ENCODE results near the gene COMMD8. TPM values are rescaled to one million over a fixed set of nuclear protein-coding genes. Genes with fewer than 3 reads are reported as not detected.

Gene COMMD8
- total RNA-seq, 1 experiment from 2014 or later = 10.9 TPM

DNA sequence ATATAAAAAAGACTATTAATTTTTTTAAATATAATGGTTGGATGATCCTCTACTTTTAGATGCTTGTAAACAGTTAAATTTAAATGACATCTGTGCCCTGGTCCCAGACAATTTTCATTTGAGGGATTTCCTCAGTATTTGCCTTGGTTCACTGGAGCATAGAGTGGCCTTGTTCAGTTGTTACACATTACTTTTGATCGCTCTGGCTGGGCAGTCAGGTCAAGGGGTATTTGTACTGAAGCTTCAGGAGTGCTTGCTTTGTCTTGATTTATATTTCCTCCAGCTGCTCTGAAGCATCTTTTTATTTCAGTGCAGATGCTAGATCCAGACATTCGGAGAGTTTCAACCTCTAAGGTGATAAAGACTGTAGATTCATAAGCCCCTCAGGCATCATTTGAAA, 50.0 kb downstream of the COMMD8 start:
- H4K8ac ChIP-seq (replicated peaks; ENCODE audit: insufficient read length, low read depth, low read length) = no peak overlapping the region
- no peak overlapping the region for H3T11ph ChIP-seq (ENCODE audit: low read length)
- no peak overlapping the region for H4K91ac ChIP-seq (ENCODE audit: insufficient read length, low read depth, low read length)
- Mint-ChIP-seq H3K4me3 (no peak overlapping the region), H3K27me3 (ENCODE audit: low read depth) (no peaks in the 10 kb centered on the region), H3K9me3 (peaks cover 0 to 2% of the 10 kb centered on the region in 2 experiments; a peak in 1 of 5 replicates), H3K36me3 (ENCODE audit: insufficient read depth in 1 of 3, low read depth in 3 of 3) (peaks cover 0 to 3% (median 0%) of the 10 kb centered on the region in 3 experiments; a peak in 1 of 7 replicates), H3K4me1 (peaks cover 27 to 30% of the 10 kb centered on the region in 2 experiments), H3K27ac (no peak overlapping the region)
- no peak overlapping the region for H3K9ac ChIP-seq (ENCODE audit: extremely low read depth, insufficient read length, low read length)
- H3K27ac ChIP-seq (ENCODE audit: insufficient read length, low read depth, low read length) = no peak overlapping the region
- no peak overlapping the region for H2BK15ac ChIP-seq (ENCODE audit: low read depth, low read length)
- H3K4me1 ChIP-seq (ENCODE audit: insufficient read depth, low read length) = peaks cover 4% of the 10 kb centered on the region; the same call in 1 of the 2 replicates
- H3K18ac ChIP-seq (ENCODE audit: insufficient read length, low read depth, low read length) = no peak overlapping the region
- TF ChIP-seq, protein P1, sequence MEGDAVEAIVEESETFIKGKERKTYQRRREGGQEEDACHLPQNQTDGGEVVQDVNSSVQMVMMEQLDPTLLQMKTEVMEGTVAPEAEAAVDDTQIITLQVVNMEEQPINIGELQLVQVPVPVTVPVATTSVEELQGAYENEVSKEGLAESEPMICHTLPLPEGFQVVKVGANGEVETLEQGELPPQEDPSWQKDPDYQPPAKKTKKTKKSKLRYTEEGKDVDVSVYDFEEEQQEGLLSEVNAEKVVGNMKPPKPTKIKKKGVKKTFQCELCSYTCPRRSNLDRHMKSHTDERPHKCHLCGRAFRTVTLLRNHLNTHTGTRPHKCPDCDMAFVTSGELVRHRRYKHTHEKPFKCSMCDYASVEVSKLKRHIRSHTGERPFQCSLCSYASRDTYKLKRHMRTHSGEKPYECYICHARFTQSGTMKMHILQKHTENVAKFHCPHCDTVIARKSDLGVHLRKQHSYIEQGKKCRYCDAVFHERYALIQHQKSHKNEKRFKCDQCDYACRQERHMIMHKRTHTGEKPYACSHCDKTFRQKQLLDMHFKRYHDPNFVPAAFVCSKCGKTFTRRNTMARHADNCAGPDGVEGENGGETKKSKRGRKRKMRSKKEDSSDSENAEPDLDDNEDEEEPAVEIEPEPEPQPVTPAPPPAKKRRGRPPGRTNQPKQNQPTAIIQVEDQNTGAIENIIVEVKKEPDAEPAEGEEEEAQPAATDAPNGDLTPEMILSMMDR (conservative IDR thresholded peaks at IDR 0.05) = no peak
- H2BK120ac ChIP-seq (ENCODE audit: low read depth, low read length, poor library complexity, severe bottlenecking) = no peak overlapping the region
- no peak overlapping the region for H2AFZ ChIP-seq (ENCODE audit: low read length)
- no peak overlapping the region for H3K56ac ChIP-seq (ENCODE audit: insufficient read length, low read depth, low read length)
- no peaks in the 10 kb centered on the region for H3K79me1 ChIP-seq (ENCODE audit: insufficient read depth, low read depth, low read length, poor library complexity, severe bottlenecking)
- H3K9me3 ChIP-seq (ENCODE audit: control insufficient read depth, low read depth, low read length) = no peaks in the 10 kb centered on the region
- no peak overlapping the region for H2BK12ac ChIP-seq (ENCODE audit: insufficient read length, low read depth, low read length)
- no peak overlapping the region for H4K5ac ChIP-seq (ENCODE audit: insufficient read length, low read depth, low read length)
- H3K14ac ChIP-seq (ENCODE audit: insufficient read depth, low read length) = no peak overlapping the region
- H2AK5ac ChIP-seq (ENCODE audit: insufficient read length, low read length) = no peak overlapping the region
- H3K27me3 ChIP-seq (ENCODE audit: insufficient read depth, low read length) = no peaks in the 10 kb centered on the region
- no CpG with 5 or more reads among the region's 2 CpGs for WGBS (ENCODE audit: extremely low coverage, insufficient read length, low lambda C conversion rate)
- no peak overlapping the region for H3K4ac ChIP-seq (ENCODE audit: low read depth, low read length)
- no peak overlapping the region for H3K23ac ChIP-seq (ENCODE audit: insufficient read length, low read depth, low read length)
- no peaks in the 10 kb centered on the region for H3K79me2 ChIP-seq (ENCODE audit: insufficient read depth, low read length)
- H3K23me2 ChIP-seq (ENCODE audit: insufficient read length, low read depth, low read length, poor library complexity, severe bottlenecking) = no peaks in the 10 kb centered on the region
- H4K20me1 ChIP-seq (ENCODE audit: control insufficient read depth, insufficient read depth, insufficient read length) = no peaks in the 10 kb centered on the region
- no peak overlapping the region for H2BK5ac ChIP-seq (ENCODE audit: insufficient read length, low read length)
- H3K4me2 ChIP-seq (ENCODE audit: insufficient read depth, insufficient read length, low read length) = no peak overlapping the region
- no peak for DNase-seq
- H2BK20ac ChIP-seq (ENCODE audit: low read depth, low read length, poor library complexity, severe bottlenecking) = no peak overlapping the region

All from H9 (cell line).